NCI-H2029 treated with DMSO at 0.1 percent for 48 hours (cell line): ENCODE data around the gene ZNF862.

ENCODE experiments used
- DNase-seq: peaks from one replicate; lab custom pipeline; 2025; lab: John Stamatoyannopoulos, UW

The ZNF862 gene

DNA sequence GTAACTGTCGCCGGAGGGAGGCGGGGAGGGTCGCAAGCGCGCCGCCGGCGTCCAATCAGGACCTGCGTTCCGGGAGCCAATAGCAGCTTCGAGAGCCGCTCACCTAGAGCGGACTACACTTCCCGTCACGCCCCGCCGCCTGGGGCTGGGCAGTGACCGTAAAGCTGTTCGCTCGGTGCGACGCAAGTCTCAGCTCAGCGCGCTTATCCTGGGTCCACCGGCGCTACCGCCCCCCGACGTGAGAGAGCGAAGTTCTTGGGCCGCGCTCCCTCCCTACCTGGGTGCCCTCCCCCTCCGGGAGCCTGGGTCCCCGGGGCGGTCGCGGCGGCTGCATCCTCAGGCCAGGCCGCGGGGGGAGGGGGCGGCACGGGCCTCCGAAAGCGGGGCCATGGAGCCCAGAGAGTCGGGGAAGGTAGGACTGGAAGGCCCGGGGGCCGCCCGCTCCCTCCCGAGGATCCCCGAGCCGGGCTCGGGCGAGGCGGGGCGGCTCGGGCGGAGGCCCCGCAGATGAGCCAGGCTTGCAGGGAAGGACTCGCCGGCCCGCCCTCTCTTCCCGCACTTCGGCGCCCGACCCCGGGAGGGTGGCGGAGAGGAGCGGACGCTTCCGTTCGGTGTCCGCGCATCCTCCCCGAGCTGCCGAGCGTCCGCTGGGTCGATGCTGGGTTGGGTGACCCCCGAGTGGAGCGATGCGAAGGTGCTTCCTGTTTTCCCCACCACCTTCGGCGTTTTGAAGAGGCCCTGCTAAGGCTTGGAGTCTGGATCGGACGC is at the start of gene ZNF862:
TSS of gene ZNF862 (plus strand) at position 152 of the 768 bp plus-strand sequence. CDS start at position 389, 237 bp downstream.
- DNase-seq, result peak; percentile 88

DNA sequence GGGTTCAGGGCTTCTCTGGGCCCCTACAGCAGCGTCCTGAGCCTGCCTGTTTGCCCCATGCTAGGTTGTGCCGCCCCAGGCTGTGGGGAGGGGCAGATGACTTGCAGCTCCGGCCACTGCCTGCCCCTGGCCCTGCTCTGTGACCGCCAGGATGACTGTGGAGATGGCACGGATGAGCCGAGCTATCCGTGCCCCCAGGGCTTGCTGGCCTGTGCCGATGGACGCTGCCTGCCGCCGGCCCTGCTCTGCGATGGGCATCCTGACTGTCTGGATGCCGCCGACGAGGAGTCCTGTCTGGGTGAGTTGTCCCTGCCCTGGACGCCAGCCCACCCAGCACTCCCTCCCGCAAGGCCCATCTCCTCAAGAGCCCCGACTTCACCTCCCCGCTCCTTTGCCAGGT is 49.1 kb upstream of the ZNF862 start:
- DNase-seq, result no peak

DNA sequence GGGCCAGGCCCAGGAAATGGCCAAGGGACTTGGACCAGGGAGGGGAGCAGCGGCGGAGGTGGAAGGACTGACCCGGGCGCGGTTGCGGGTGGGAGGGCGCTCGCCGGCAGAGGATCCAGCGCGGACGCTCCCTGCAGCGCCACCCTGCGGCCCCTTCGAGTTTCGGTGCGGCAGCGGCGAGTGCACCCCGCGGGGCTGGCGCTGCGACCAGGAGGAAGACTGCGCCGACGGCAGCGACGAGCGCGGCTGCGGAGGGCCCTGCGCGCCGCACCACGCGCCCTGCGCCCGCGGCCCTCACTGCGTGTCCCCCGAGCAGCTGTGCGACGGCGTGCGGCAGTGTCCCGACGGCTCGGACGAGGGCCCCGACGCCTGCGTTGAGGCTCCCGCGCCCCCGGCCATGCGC is 48.0 kb upstream of the ZNF862 start:
- DNase-seq, result no peak

DNA sequence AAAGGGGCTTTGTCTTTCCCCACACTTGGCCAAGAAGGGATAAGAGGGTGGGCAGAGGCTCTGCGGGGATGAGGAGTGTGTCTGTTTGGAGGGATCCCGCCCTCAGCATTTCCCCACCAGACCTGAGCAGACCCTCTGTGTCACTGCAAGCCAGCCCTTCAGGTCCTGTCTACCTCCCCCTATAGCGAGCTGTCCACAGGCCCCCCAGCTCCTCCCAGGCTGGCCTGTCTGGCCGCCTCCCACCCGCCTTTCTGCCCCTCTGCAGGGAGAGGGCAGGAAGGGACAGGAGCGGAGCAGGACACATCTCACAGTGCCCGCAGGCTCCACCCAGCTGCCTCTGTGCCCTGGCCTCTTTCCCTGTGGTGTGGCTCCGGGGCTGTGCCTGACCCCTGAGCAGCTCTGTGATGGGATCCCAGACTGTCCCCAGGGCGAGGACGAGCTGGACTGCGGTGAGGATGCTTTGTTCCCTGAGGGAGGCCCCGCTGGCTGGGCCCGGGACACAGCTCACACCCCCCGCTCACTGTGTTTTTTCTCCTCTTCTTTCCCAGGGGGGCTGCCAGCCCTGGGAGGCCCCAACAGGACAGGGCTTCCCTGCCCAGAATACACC is 47.3 kb upstream of the ZNF862 start:
- no peak for DNase-seq

DNA sequence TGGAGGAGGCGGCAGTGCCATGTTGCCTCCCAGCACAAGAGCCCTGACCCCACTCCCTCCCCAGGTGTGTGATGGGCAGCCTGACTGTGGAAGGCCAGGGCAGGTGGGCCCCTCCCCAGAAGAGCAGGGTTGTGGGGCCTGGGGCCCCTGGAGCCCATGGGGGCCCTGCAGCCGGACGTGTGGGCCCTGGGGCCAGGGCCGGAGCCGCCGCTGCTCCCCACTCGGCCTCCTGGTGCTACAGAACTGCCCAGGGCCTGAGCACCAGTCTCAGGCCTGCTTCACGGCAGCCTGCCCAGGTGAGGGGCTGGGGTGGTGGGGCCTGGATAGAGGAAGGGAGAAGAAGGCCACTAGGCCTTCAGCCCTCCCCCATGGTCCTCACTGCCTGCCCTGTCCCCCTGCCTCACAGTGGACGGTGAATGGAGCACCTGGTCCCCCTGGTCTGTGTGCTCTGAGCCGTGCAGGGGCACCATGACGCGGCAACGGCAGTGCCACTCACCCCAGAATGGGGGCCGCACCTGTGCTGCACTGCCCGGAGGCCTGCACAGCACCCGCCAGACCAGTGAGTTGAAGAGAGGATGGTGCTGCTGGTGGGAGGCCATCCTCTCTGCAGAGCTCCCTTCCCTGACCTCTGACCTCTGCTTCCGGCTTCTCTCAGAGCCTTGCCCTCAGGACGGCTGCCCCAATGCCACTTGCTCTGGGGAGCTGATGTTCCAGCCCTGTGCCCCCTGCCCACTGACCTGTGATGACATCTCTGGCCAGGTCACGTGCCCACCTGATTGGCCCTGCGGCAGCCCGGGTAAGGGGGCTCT is 46.6 kb upstream of the ZNF862 start:
- DNase-seq, result no peak

- DNase-seq, result no peak
These were observed 46.0 kb upstream of the ZNF862 start for GRCh38 chr7:149792220-149792595.

- no peak for DNase-seq
These were observed 44.9 kb upstream of the ZNF862 start for GRCh38 chr7:149793261-149793660.

GRCh38 chr7:149794661-149795060 is 43.5 kb upstream of the ZNF862 start:
- DNase-seq, result no peak

DNA sequence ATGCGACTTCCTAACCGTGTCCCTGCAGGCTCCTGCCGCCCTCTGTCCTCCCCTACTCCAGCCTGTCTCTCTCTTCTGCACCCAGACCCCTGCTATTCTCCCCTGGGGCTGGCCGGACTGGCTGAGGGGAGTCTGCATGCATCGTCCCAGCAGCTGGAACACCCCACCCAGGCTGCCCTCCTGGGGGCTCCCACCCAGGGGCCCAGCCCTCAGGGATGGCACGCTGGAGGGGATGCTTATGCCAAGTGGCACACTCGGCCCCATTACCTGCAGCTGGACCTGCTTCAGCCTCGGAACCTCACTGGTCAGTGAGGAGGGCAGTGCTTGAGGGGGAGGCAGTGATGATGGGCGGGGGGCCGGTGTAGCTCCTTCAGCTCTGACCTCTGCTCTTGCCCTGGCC is 43.0 kb upstream of the ZNF862 start:
- DNase-seq, result no peak

DNA sequence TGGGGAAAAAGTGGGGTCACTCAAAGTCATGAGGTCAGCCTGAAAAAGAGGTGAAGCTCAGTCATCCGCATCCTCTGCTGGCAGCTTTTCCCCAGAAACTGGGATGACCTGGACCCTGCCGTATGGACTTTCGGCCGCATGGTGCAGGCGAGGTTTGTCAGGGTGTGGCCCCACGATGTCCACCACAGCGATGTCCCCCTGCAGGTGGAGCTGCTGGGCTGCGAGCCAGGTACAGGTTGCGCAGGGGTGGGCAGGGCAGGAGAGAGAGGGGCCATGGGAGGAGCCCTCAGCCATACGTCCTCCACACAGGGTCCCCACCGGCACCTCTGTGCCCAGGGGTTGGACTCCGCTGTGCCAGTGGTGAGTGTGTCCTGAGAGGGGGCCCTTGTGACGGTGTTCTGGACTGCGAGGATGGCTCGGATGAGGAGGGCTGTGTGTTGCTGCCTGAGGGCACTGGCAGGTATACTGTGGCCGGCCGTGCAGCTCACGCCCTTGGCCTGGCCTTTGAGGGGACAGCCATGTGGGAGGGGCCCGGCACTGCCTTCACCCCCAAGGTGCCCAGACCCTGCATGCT is 41.8 kb upstream of the ZNF862 start:
- DNase-seq, result no peak

DNA sequence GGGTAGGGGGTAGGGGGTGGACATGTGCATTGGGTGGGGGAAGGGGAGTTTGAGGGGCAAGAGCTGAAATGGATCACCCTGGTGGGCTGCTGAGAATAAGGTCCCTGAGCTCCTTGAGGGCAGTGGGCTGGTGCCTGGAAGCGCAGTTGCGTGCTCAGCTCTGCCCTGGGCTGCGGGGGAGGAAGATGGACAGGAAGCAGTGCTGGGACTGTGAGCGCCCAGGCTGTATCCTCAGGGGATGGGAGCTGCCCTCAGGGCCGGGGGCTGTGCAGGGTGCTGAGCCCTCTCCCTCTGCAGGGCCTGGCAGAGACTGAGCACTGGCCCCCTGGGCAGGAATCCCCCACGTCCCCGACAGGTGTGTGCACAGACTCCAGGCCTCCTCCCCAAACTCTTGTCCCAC is 40.4 kb upstream of the ZNF862 start:
- no peak for DNase-seq

DNA sequence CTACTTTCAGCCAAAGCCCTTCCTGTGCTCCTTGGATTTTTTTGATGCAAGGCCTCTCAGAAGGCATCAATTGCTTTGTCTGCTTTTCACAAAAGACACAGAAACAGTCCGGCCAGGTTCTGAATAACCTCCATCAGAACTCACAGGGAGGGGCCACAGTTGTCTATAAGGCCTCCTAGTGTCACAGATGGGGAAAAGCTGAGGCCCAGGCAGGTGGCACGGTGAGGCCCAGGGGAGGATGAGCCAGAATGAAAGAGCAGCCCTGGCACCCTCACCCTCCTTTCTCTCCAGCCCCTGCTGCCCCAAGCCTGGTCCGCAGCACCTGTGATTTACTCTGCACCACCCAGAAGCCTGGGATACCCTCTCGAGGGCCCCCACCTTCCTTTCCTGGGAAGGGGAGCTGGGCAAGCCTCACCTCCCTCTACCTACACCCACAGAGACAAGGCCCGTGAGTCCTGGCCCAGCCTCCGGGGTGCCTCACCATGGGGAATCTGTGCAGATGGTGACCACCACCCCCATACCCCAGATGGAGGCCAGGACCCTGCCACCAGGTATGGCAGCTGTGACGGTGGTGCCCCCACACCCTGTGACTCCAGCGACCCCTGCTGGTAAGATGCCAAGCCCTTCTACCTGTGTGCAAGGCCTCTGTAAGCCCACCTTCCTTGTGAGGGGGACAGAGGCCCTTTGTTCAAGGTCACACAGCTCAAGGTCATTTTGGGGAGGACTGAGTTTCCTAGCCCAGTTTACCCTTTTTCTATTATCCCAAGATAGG is 38.6 kb upstream of the ZNF862 start:
- DNase-seq, result no peak

DNA sequence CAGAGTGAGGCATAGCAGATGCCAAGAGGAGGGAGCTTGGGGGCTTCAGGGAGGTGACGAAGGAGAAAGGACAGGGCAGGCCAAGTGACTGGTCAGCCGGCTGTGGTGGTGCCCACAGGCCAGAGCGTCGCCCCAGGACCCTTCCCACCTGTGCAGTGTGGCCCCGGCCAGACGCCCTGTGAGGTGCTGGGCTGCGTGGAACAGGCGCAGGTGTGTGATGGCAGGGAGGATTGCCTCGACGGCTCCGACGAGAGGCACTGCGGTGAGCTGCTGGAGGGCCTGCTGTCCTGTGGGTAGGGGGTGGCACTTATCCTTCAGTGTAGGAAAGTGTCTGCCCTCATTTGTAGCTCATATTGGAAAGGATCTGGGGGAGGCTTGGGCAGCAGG is 38.0 kb upstream of the ZNF862 start:
- no peak for DNase-seq

DNA sequence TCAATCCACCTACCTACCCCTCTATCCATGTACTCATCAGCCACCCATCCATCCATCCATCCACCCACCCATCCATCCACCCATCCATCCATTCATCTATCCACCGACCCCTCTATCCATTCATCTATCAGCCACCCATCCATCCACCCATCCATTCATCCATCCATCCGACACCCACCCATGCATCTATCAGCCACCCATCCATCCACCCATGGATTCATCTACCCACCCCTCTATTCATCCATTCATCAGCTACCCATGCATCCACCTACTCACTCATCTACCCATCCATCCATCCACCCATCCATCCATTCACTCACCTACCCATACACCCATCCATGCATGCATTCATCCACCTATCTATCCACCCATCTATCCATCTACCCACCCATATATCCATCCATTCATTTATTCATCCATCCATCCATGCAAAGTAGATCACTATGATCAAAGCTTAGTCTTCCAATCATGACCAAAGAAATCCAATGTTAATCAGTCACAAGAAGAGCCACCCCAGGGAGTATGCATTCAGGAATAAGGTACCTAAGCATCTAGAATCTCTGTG is 37.1 kb upstream of the ZNF862 start:
- no peak for DNase-seq

DNA sequence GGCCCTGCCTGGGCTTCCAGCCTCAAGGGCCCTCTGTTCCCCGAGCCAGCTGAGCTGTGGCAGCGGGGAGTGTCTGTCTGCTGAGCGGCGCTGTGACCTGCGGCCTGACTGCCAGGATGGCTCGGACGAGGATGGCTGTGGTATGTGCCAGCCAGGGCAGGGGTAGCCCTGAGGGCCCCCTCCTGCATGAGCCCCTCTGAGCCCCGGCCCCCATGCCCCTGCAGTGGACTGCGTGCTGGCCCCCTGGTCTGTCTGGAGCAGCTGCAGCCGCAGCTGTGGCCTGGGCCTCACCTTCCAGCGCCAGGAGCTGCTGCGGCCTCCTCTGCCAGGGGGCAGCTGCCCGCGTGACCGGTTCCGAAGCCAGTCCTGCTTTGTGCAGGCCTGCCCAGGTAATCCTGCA is 36.4 kb upstream of the ZNF862 start:
- DNase-seq, result no peak

- DNase-seq, result no peak
These were observed 35.2 kb upstream of the ZNF862 start for GRCh38 chr7:149802966-149803365.

DNA sequence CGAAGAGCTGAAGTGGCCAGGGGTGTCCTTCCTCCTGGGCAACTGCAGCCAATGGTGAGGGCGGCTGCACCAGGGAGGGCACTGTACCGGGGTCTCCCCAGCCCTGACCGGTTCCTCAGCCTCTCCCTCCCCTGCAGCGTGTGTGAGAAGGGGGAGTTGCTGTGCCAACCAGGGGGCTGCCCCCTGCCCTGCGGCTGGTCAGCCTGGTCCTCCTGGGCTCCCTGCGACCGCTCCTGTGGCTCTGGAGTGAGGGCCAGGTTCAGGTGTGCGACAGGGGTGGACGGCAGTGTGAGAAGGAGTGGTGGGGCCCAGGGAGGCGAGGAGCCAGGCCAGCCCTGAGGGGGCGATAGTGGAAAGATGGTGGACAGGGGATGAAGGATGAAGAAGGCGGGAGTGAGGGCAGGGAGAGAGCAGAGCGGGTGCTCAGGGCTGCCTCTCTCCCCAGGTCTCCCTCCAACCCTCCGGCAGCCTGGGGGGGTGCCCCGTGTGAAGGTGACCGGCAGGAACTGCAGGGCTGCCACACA is 34.6 kb upstream of the ZNF862 start:
- no peak for DNase-seq

DNA sequence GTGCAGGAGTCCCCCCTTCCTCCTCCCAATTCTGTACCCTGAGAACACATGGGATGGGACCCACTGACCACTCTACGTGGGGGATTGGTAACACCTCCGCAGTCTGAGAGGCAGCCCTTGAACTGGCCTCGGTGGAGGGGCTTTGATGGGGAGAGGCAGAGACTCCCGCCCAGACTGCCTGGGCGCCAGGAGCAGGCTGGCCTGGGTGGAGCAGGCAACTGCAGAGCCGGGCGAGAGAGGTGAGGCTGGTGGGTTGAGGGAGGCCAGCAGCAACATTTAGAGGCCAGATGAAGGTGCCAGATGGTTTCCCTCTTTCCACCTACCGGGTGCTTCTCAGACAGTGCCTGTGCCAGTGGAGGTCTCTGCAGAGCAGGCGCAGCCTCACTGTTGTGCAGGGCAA is 34.1 kb upstream of the ZNF862 start:
- no peak for DNase-seq

DNA sequence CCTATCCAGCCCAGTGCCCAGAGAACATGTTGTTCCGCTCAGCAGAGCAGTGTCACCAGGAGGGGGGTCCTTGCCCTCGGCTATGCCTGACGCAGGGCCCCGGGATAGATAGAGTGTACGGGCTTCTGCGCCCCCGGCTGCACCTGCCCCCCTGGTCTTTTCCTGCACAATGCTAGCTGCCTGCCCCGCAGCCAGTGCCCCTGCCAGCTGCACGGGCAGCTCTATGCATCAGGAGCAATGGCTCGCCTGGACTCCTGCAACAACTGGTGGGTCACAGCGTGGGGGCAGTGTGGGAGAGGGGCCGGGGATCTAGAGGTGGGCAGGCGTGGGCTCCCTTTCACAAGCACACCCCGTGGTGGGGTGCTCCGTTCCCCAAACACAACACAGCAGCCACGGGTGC is 31.4 kb upstream of the ZNF862 start:
- DNase-seq, result no peak

DNA sequence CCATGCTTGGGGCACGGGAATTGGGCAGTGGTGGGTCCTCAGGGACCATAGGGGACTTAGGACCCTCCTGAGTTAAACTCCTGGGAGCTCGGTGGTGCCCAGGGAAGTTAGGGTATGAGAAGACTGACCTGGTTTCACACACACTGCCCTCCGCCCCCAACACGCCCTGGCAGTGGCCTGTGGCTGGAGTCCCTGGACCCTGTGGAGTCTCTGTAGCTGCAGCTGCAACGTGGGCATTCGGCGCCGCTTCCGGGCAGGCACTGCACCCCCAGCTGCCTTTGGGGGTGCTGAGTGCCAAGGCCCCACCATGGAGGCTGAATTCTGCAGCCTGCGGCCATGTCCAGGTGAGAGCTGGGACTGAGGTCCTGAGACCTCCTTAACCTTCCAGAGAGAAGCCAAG is 29.9 kb upstream of the ZNF862 start:
- DNase-seq, result no peak

DNA sequence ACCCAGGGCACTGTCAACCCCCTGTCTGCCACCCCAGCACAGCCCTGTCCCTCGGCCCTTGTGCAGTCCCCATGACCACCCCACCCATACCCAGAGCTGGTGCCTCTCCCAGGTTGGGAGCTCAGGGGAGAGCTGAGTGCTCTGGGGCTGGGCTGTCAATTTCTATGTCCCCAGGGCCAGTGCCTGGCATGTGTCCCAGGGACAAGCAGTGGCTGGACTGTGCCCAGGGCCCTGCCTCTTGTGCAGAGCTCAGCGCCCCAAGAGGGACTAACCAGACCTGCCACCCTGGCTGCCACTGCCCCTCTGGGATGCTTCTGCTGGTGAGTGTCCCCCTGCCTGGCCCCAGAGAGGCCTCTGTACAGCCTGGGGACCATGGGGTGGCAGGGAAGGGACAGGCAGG is 29.0 kb upstream of the ZNF862 start:
- DNase-seq, result no peak
